A549 (cell line): Measurements from ENCODE around the gene MYO1C.
"Not testable (repeated sequence)": the region's sequence is repeated elsewhere in the genome, so short reads cannot be mapped to it uniquely, and the experiment has no call there.

ENCODE experiments used
- CEBPB ChIP-seq, 2 experiments: fragments of >200 bp in 1 of 2; sonication (Bioruptor Twin) in 1 of 2; formaldehyde crosslinking in 1 of 2; IDR thresholded peaks; 2 replicates each; pipeline ENCODE4 v1.6.1; 2012 to 2016
- CHD2 ChIP-seq: fragments of 150-350 bp; IDR thresholded peaks from 2 replicates; pipeline ENCODE4 v1.6.1; 2014; ENCODE audit warnings: low read length; ENCODE audit not compliant: partially characterized antibody
- CTCF ChIP-seq: fragments of >200 bp; sonication (Bioruptor Twin); formaldehyde crosslinking; IDR thresholded peaks from 3 replicates; pipeline ENCODE4 v1.5.1; 2016
- EP300 ChIP-seq, 2 experiments: fragments of >200 bp; sonication (Bioruptor Twin); formaldehyde crosslinking; IDR thresholded peaks; 2 replicates in 1 of 2; 3 replicates in 1 of 2; pipeline ENCODE4 v1.6.1; 2016 to 2017
- FOSL2 ChIP-seq, 2 experiments: fragments of 450-650 bp in 1 of 2; fragments of >200 bp in 1 of 2; sonication (Bioruptor Twin) in 1 of 2; formaldehyde crosslinking; IDR thresholded peaks; 2 replicates each; pipeline versions ENCODE4 v1.5.0 to v1.6.1; 2016 to 2020; ENCODE audit warnings: mild to moderate bottlenecking in 1 of 2, moderate library complexity in 1 of 2
- HDAC2 ChIP-seq: fragments of 200-600 bp; sonication (generic); IDR thresholded peaks from 2 replicates; pipeline ENCODE4 v1.6.1; 2016
- HOXA7 ChIP-seq: fragments of 250-450 bp; sonication (Bioruptor Pico); IDR thresholded peaks from 2 replicates; pipeline ENCODE4 v1.5.0; 2020; ENCODE audit warnings: mild to moderate bottlenecking, moderate library complexity
- JUN ChIP-seq, 2 experiments: fragments of >200 bp; sonication (Bioruptor Twin); formaldehyde crosslinking; IDR thresholded peaks; 2 replicates in 1 of 2; 3 replicates in 1 of 2; pipeline ENCODE4 v1.6.1; 2016 to 2017
- MAZ ChIP-seq: fragments of 150-350 bp; IDR thresholded peaks from 2 replicates; pipeline ENCODE4 v1.6.1; 2014; ENCODE audit warnings: antibody characterized with exemption, low read depth, low read length, borderline replicate concordance
- TF ChIP-seq, protein P1 (sequence below): fragments of >200 bp; sonication (Bioruptor Twin); formaldehyde crosslinking; IDR thresholded peaks from 3 replicates; pipeline ENCODE4 v1.6.1; 2016
- TF ChIP-seq, protein P2 (sequence below): fragments of 200-600 bp; sonication (generic); IDR thresholded peaks from 2 replicates; pipeline ENCODE4 v1.6.1; 2016; ENCODE audit warnings: antibody characterized with exemption, mild to moderate bottlenecking, moderate library complexity

GRCh38 chr17:1450261-1450660, 42.2 kb downstream of the MYO1C start:
- TF ChIP-seq CTCF; CHD2; FOSL2 (IDR thresholded peaks at IDR 0.05); FOSL2 (CRISPR knock-in tag; IDR thresholded peaks at IDR 0.05); HDAC2; CEBPB (IDR thresholded peaks at IDR 0.05); EP300 (IDR thresholded peaks at IDR 0.05); JUN (IDR thresholded peaks at IDR 0.05); MAZ; HOXA7 (CRISPR knock-in tag): not testable (repeated sequence)
- TF ChIP-seq, protein P1, sequence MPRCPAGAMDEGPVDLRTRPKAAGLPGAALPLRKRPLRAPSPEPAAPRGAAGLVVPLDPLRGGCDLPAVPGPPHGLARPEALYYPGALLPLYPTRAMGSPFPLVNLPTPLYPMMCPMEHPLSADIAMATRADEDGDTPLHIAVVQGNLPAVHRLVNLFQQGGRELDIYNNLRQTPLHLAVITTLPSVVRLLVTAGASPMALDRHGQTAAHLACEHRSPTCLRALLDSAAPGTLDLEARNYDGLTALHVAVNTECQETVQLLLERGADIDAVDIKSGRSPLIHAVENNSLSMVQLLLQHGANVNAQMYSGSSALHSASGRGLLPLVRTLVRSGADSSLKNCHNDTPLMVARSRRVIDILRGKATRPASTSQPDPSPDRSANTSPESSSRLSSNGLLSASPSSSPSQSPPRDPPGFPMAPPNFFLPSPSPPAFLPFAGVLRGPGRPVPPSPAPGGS, result not testable (repeated sequence)
- TF ChIP-seq, protein P2, sequence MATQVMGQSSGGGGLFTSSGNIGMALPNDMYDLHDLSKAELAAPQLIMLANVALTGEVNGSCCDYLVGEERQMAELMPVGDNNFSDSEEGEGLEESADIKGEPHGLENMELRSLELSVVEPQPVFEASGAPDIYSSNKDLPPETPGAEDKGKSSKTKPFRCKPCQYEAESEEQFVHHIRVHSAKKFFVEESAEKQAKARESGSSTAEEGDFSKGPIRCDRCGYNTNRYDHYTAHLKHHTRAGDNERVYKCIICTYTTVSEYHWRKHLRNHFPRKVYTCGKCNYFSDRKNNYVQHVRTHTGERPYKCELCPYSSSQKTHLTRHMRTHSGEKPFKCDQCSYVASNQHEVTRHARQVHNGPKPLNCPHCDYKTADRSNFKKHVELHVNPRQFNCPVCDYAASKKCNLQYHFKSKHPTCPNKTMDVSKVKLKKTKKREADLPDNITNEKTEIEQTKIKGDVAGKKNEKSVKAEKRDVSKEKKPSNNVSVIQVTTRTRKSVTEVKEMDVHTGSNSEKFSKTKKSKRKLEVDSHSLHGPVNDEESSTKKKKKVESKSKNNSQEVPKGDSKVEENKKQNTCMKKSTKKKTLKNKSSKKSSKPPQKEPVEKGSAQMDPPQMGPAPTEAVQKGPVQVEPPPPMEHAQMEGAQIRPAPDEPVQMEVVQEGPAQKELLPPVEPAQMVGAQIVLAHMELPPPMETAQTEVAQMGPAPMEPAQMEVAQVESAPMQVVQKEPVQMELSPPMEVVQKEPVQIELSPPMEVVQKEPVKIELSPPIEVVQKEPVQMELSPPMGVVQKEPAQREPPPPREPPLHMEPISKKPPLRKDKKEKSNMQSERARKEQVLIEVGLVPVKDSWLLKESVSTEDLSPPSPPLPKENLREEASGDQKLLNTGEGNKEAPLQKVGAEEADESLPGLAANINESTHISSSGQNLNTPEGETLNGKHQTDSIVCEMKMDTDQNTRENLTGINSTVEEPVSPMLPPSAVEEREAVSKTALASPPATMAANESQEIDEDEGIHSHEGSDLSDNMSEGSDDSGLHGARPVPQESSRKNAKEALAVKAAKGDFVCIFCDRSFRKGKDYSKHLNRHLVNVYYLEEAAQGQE, result not testable (repeated sequence)
